Stimulated activated CD8-positive, alpha-beta memory T cell treated with anti-CD3 and anti-CD28 coated beads, Interleukin-7, amount 100 ng/mL, for 1 hour (primary cell): ENCODE results near the gene JUND.

Experiments used
- DNase-seq, 2 donors: peaks; one replicate each; pipeline ENCODE4 v3.0.0-alpha.2; 2020; ENCODE audit warnings: low read depth in 2 of 2

The JUND gene

GRCh38 chr19:18239303-18239702, 42.1 kb downstream of the JUND start:
- no peak for DNase-seq

- no peak for DNase-seq
Observed at GRCh38 chr19:18234194-18234593, 47.2 kb downstream of the JUND start.

- peak in 1 of 2 donors; percentile 24 for DNase-seq
Observed at GRCh38 chr19:18233224-18233825, 48.1 kb downstream of the JUND start.

- no peak for DNase-seq
Observed at GRCh38 chr19:18232540-18233223, 48.7 kb downstream of the JUND start.

- no peak for DNase-seq
Observed at GRCh38 chr19:18231775-18232174, 49.6 kb downstream of the JUND start.

- no peak for DNase-seq
Observed at GRCh38 chr19:18230941-18231734, 50.3 kb downstream of the JUND start.

- DNase-seq: no peak
Observed at GRCh38 chr19:18229915-18230314, 51.5 kb downstream of the JUND start.
